H9 (cell line): ENCODE data around the gene NRIP3. TPM values are rescaled to one million over a fixed set of nuclear protein-coding genes. Genes with fewer than 3 reads are reported as not detected.

Experiments
- DNase-seq: peaks from one replicate; pipeline ENCODE4 v3.0.0-alpha.2; 2017
- H2AFZ ChIP-seq: one replicate; pipeline ENCODE4 v1.6.1; 2013; ENCODE audit warnings: mild to moderate bottlenecking, low read length, control low read depth, moderate library complexity
- H2AK5ac ChIP-seq: 2 replicates; pipeline ENCODE4 v1.6.1; 2013; ENCODE audit warnings: low read length, control low read depth, mixed read lengths; ENCODE audit not compliant: insufficient read length
- H2BK120ac ChIP-seq: one replicate; pipeline ENCODE4 v1.6.1; 2013; ENCODE audit warnings: low read depth, mild to moderate bottlenecking, low read length, control low read depth, inconsistent platforms; ENCODE audit not compliant: poor library complexity, severe bottlenecking
- H2BK12ac ChIP-seq: 2 replicates; pipeline ENCODE4 v1.6.1; 2013; ENCODE audit warnings: low read length, control low read depth, mixed read lengths, low read depth; ENCODE audit not compliant: insufficient read length
- H2BK15ac ChIP-seq: 2 replicates; pipeline ENCODE4 v1.6.1; 2013; ENCODE audit warnings: low read depth, low read length, control low read depth
- H2BK20ac ChIP-seq: one replicate; pipeline ENCODE4 v1.6.1; 2013; ENCODE audit warnings: low read depth, mild to moderate bottlenecking, low read length, control low read depth, inconsistent platforms; ENCODE audit not compliant: poor library complexity, severe bottlenecking
- H2BK5ac ChIP-seq: 2 replicates; pipeline ENCODE4 v1.6.1; 2013; ENCODE audit warnings: low read length, control low read depth, mixed read lengths; ENCODE audit not compliant: insufficient read length
- H3K14ac ChIP-seq: 2 replicates; pipeline ENCODE4 v1.6.1; 2013; ENCODE audit warnings: low read length, control low read depth; ENCODE audit not compliant: insufficient read depth
- H3K18ac ChIP-seq: 2 replicates; pipeline ENCODE4 v1.6.1; 2013; ENCODE audit warnings: low read depth, mild to moderate bottlenecking, mixed read lengths, low read length, control low read depth; ENCODE audit not compliant: insufficient read length
- H3K23ac ChIP-seq: 2 replicates; pipeline ENCODE4 v1.6.1; 2013; ENCODE audit warnings: low read length, control low read depth, mixed read lengths, low read depth; ENCODE audit not compliant: insufficient read length
- H3K23me2 ChIP-seq: 2 replicates; pipeline ENCODE4 v1.6.1; 2013; ENCODE audit warnings: low read depth, mild to moderate bottlenecking, mixed read lengths, low read length, control low read depth; ENCODE audit not compliant: insufficient read length, poor library complexity, severe bottlenecking
- H3K27ac ChIP-seq: 2 replicates; pipeline ENCODE4 v1.5.1; 2013; ENCODE audit warnings: low read length, control low read depth, mixed read lengths, low read depth; ENCODE audit not compliant: insufficient read length
- H3K27me3 ChIP-seq: 2 replicates; pipeline ENCODE4 v1.6.1; 2013; ENCODE audit warnings: low read length, control low read depth, inconsistent platforms; ENCODE audit not compliant: insufficient read depth
- H3K4ac ChIP-seq: 2 replicates; pipeline ENCODE4 v1.6.1; 2013; ENCODE audit warnings: low read depth, mild to moderate bottlenecking, control low read depth, inconsistent platforms, low read length, moderate library complexity
- H3K4me1 ChIP-seq: 2 replicates; pipeline ENCODE4 v1.6.1; 2013; ENCODE audit warnings: low read length, control low read depth, inconsistent platforms; ENCODE audit not compliant: insufficient read depth
- H3K4me2 ChIP-seq: 2 replicates; pipeline ENCODE4 v1.6.1; 2013; ENCODE audit warnings: low read length, control low read depth, mixed read lengths; ENCODE audit not compliant: insufficient read length, insufficient read depth
- H3K56ac ChIP-seq: 2 replicates; pipeline ENCODE4 v1.6.1; 2013; ENCODE audit warnings: low read depth, mild to moderate bottlenecking, mixed read lengths, low read length, control low read depth; ENCODE audit not compliant: insufficient read length
- H3K79me1 ChIP-seq: 2 replicates; pipeline ENCODE4 v1.6.1; 2013; ENCODE audit warnings: low read depth, mild to moderate bottlenecking, moderate library complexity, low read length, control low read depth, inconsistent platforms; ENCODE audit not compliant: insufficient read depth, poor library complexity, severe bottlenecking
- H3K79me2 ChIP-seq: 2 replicates; pipeline ENCODE4 v1.6.1; 2013; ENCODE audit warnings: low read length, control low read depth, inconsistent platforms; ENCODE audit not compliant: insufficient read depth
- H3K9ac ChIP-seq: 2 replicates; pipeline ENCODE4 v1.6.1; 2013; ENCODE audit warnings: low read length, control low read depth, mixed read lengths; ENCODE audit not compliant: insufficient read length; ENCODE audit errors: extremely low read depth
- H3K9me3 ChIP-seq: one replicate; pipeline ENCODE4 v1.6.1; 2013; ENCODE audit warnings: low read depth, low read length, inconsistent platforms; ENCODE audit not compliant: control insufficient read depth
- H3T11ph ChIP-seq: one replicate; pipeline ENCODE4 v1.6.1; 2013; ENCODE audit warnings: mild to moderate bottlenecking, low read length, control low read depth, inconsistent platforms
- H4K20me1 ChIP-seq: one replicate; pipeline ENCODE4 v1.6.1; 2013; ENCODE audit not compliant: control insufficient read depth, insufficient read length, insufficient read depth
- H4K5ac ChIP-seq: 2 replicates; pipeline ENCODE4 v1.6.1; 2013; ENCODE audit warnings: low read depth, mild to moderate bottlenecking, mixed read lengths, low read length, control low read depth; ENCODE audit not compliant: insufficient read length
- H4K8ac ChIP-seq: replicated peaks from 2 replicates; pipeline ENCODE4 v1.6.1; 2013; ENCODE audit warnings: low read length, control low read depth, mixed read lengths, low read depth; ENCODE audit not compliant: insufficient read length
- H4K91ac ChIP-seq: 2 replicates; pipeline ENCODE4 v1.6.1; 2013; ENCODE audit warnings: low read depth, mild to moderate bottlenecking, moderate library complexity, mixed read lengths, low read length, control low read depth; ENCODE audit not compliant: insufficient read length
- H3K27ac Mint-ChIP-seq, 3 experiments: 2 replicates in 2 of 3; 3 replicates in 1 of 3; pipeline ENCODE4 v1.8.0; 2020 to 2021; ENCODE audit warnings: mixed read lengths in 3 of 3, mild to moderate bottlenecking in 1 of 3, moderate library complexity in 1 of 3
- H3K27me3 Mint-ChIP-seq: 2 replicates; pipeline ENCODE4 v1.8.0; 2021; ENCODE audit warnings: low read depth, mild to moderate bottlenecking, moderate library complexity, mixed read lengths
- H3K36me3 Mint-ChIP-seq, 3 experiments: 2 replicates in 2 of 3; 3 replicates in 1 of 3; pipeline ENCODE4 v1.8.0; 2020 to 2021; ENCODE audit warnings: low read depth in 3 of 3, mixed read lengths in 3 of 3; ENCODE audit not compliant: insufficient read depth in 1 of 3
- H3K4me1 Mint-ChIP-seq, 2 experiments: 2 replicates each; pipeline ENCODE4 v1.8.0; 2020; ENCODE audit warnings: mixed read lengths in 2 of 2
- H3K4me3 Mint-ChIP-seq, 2 experiments: 2 replicates in 1 of 2; 3 replicates in 1 of 2; pipeline ENCODE4 v1.8.0; 2020 to 2021; ENCODE audit warnings: mild to moderate bottlenecking in 2 of 2, mixed read lengths in 2 of 2, moderate library complexity in 1 of 2
- H3K9me3 Mint-ChIP-seq, 2 experiments: 2 replicates in 1 of 2; 3 replicates in 1 of 2; pipeline ENCODE4 v1.8.0; 2020; ENCODE audit warnings: mild to moderate bottlenecking in 2 of 2, mixed read lengths in 2 of 2, moderate library complexity in 1 of 2
- CTCF ChIP-seq: fragments of 200-600 bp; sonication (generic); conservative IDR thresholded peaks from 3 replicates; pipeline ENCODE4 v1.8.0; 2021; ENCODE audit warnings: antibody characterized with exemption, mild to moderate bottlenecking
- WGBS: extraction: QIAGEN DNeasy Blood & Tissue Kit; methylation state at CpG from one replicate; pipeline ENCODE4 v1.1.7; 2013; ENCODE audit warnings: missing lambda C conversion rate, low lambda C conversion rate, mixed read lengths; ENCODE audit not compliant: insufficient read length; ENCODE audit errors: extremely low coverage; 5-methylcytosine and 5-hydroxymethylcytosine counted together
- total RNA-seq: library from RNA; stranded (reverse); gene quantifications from 2 replicates; pipeline ENCODE4 v1.2.1, GENCODE V29; 2021

Gene NRIP3
- total RNA-seq, 1 experiment from 2014 or later, result 4.2 TPM

- no peaks in the 10 kb centered on the region for H3K27me3 Mint-ChIP-seq
- Histone ChIP-seq H3T11ph (no peak overlapping the region), H3K23me2 (no peaks in the 10 kb centered on the region), H3K9me3 (no peaks in the 10 kb centered on the region), H3K4ac (no peak overlapping the region), H2AFZ (no peak overlapping the region), H3K9ac (no peak overlapping the region), H3K27me3 (no peaks in the 10 kb centered on the region), H3K18ac (no peak overlapping the region), H2BK120ac (no peak overlapping the region), H3K14ac (no peak overlapping the region), H2BK15ac (no peak overlapping the region), H3K56ac (no peak overlapping the region), H3K27ac (no peak overlapping the region), H4K5ac (no peak overlapping the region), H3K4me1 (no peaks in the 10 kb centered on the region; the same call in 1 of the 2 replicates), H2AK5ac (no peak overlapping the region), H3K4me2 (no peak overlapping the region), H2BK12ac (no peak overlapping the region), H4K91ac (no peak overlapping the region), H2BK5ac (no peak overlapping the region), H3K23ac (no peak overlapping the region), H4K8ac (no peak overlapping the region), H3K79me2 (no peaks in the 10 kb centered on the region), H4K20me1 (no peaks in the 10 kb centered on the region), H3K79me1 (no peaks in the 10 kb centered on the region), H2BK20ac (no peak overlapping the region)
- no peak overlapping the region for H3K4me3 Mint-ChIP-seq
- H3K27ac Mint-ChIP-seq, result no peak overlapping the region
- H3K36me3 Mint-ChIP-seq, result no peaks in the 10 kb centered on the region
- TF ChIP-seq CTCF, result no peak
- no peaks in the 10 kb centered on the region for H3K9me3 Mint-ChIP-seq
- DNase-seq, result no peak
- no CpG with 5 or more reads among the region's 4 CpGs for WGBS
- peaks cover 23 to 30% of the 10 kb centered on the region in 2 experiments for H3K4me1 Mint-ChIP-seq
These were observed 42.7 kb upstream of the NRIP3 start for GRCh38 chr11:9046481-9046880.
